HL-60 (cell line): ENCODE results near the gene MAST3.

Experiments used
- DNase-seq, 2 experiments: peaks; one replicate each; pipeline ENCODE4 v3.0.0-alpha.2; 2010 to 2020; ENCODE audit warnings: low read depth in 1 of 2, low spot score in 1 of 2
- H3K27ac ChIP-seq: fragments of 250-450 bp; sonication (Bioruptor Pico); replicated peaks from 2 replicates; pipeline ENCODE4 v1.5.1; 2020; ENCODE audit warnings: mild to moderate bottlenecking, moderate library complexity
- H3K27me3 ChIP-seq: fragments of 250-450 bp; sonication (Bioruptor Pico); 2 replicates; pipeline ENCODE4 v1.5.1; 2021; ENCODE audit warnings: mild to moderate bottlenecking, moderate library complexity; ENCODE audit not compliant: insufficient read depth, poor library complexity, severe bottlenecking
- H3K4me3 ChIP-seq: replicated peaks from 2 replicates; pipeline ENCODE4 v1.5.1; 2011; ENCODE audit warnings: mild to moderate bottlenecking, control low read depth, low read length; ENCODE audit not compliant: insufficient read depth
- GABPA ChIP-seq: IDR thresholded peaks from 2 replicates; pipeline ENCODE4 v1.6.1; 2012; ENCODE audit warnings: low read depth
- POLR2AphosphoS5 ChIP-seq: IDR thresholded peaks from 2 replicates; pipeline ENCODE4 v1.6.1; 2012; ENCODE audit warnings: low read depth
- SPI1 ChIP-seq: IDR thresholded peaks from 2 replicates; pipeline ENCODE4 v1.6.1; 2012; ENCODE audit warnings: low read depth, mild to moderate bottlenecking, borderline replicate concordance
- TF ChIP-seq, protein P1 (sequence below): IDR thresholded peaks from one replicate; pipeline ENCODE4 v1.5.1; 2011; ENCODE audit warnings: low read length, control low read depth, inconsistent platforms; ENCODE audit not compliant: insufficient read depth
- TF ChIP-seq, protein P2 (sequence below): IDR thresholded peaks from 2 replicates; pipeline ENCODE4 v1.6.1; 2012; ENCODE audit warnings: low read depth; ENCODE audit not compliant: insufficient replicate concordance

MAST3 gene

DNA sequence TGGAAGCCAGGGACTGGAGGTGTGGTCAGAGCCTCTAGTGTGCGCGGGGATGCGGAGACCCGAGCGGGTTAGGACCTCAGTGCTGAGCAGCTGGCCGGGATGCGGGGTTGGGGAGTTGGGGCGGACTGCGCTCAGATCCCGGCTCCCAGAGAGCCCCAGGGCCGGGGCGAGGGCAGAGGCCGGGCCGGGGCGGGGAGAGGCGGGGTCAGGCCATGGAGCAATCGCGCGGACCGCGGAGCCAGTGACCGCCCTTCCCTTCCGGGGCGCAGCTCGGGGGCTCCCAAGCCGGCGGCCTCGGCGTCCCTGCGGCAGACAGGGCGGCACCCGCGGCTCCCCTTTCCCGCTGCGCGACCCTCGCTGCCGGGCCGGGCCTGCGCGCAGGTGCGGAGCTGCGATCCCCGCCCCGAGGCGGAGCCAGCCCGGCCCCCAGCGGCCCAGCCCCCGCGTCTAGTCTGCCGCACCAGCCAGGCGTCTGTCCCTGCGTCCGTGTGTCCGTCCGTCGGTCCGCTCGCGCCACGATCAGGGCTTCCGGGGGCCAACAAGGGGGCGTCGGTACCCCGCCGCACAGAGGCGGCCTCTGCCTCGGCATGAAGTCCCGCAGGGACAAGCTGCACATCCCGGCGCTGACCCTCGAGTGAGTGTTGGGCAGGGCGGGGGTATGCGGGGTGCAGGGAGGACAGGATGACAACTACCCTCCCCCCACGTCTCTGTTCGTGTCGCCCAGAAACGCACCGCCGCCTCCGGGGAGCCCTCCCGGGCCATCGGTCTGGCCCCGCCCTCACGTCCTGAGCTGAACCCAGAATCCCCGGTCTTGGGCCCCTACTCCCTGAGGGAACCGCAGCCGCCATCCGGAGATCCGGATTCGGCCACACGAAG is 12.4 kb downstream of the MAST3 start:
- Histone ChIP-seq H3K27me3 (no peaks in the 10 kb centered on the region), H3K27ac (peak overlapping the region; percentile 88), H3K4me3 (peak overlapping the region; percentile 73)
- no peak for TF ChIP-seq SPI1
- no peak for TF ChIP-seq POLR2AphosphoS5
- no peak for TF ChIP-seq GABPA
- TF ChIP-seq, protein P1, sequence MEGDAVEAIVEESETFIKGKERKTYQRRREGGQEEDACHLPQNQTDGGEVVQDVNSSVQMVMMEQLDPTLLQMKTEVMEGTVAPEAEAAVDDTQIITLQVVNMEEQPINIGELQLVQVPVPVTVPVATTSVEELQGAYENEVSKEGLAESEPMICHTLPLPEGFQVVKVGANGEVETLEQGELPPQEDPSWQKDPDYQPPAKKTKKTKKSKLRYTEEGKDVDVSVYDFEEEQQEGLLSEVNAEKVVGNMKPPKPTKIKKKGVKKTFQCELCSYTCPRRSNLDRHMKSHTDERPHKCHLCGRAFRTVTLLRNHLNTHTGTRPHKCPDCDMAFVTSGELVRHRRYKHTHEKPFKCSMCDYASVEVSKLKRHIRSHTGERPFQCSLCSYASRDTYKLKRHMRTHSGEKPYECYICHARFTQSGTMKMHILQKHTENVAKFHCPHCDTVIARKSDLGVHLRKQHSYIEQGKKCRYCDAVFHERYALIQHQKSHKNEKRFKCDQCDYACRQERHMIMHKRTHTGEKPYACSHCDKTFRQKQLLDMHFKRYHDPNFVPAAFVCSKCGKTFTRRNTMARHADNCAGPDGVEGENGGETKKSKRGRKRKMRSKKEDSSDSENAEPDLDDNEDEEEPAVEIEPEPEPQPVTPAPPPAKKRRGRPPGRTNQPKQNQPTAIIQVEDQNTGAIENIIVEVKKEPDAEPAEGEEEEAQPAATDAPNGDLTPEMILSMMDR: no peak
- TF ChIP-seq, protein P2, sequence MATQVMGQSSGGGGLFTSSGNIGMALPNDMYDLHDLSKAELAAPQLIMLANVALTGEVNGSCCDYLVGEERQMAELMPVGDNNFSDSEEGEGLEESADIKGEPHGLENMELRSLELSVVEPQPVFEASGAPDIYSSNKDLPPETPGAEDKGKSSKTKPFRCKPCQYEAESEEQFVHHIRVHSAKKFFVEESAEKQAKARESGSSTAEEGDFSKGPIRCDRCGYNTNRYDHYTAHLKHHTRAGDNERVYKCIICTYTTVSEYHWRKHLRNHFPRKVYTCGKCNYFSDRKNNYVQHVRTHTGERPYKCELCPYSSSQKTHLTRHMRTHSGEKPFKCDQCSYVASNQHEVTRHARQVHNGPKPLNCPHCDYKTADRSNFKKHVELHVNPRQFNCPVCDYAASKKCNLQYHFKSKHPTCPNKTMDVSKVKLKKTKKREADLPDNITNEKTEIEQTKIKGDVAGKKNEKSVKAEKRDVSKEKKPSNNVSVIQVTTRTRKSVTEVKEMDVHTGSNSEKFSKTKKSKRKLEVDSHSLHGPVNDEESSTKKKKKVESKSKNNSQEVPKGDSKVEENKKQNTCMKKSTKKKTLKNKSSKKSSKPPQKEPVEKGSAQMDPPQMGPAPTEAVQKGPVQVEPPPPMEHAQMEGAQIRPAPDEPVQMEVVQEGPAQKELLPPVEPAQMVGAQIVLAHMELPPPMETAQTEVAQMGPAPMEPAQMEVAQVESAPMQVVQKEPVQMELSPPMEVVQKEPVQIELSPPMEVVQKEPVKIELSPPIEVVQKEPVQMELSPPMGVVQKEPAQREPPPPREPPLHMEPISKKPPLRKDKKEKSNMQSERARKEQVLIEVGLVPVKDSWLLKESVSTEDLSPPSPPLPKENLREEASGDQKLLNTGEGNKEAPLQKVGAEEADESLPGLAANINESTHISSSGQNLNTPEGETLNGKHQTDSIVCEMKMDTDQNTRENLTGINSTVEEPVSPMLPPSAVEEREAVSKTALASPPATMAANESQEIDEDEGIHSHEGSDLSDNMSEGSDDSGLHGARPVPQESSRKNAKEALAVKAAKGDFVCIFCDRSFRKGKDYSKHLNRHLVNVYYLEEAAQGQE: no peak
- peak in 1 of 2 experiments; percentile 42 for DNase-seq

DNA sequence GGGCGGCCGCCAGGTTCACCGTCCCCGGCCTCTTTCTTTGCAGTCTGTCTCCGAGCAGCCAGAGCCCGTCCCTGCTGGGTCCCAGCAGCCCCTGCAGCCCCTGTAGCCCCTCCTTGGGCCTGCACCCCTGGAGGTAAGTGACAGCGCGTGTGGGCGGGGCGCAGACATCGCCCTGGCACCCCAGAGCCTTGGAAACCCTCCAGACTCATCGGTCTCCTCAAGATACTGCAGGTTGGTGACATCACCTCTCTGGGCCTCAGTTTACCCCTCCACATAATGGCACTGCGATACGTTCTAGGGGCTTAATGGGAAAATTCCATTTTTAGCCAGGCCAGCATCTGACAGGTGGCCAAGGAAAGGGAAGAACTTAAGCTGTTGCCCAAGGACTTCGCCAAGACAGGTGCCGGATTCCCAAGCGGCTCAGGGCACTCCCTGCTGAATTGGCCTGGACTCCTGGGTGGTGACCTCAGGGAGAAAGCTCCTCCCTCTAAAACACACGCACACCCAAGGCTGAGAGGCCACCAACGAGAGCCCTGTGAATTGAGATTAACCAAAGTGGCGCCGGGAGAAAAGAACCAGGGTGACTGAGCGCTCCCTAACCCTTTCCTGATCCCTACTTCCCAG is 13.1 kb downstream of the MAST3 start:
- Histone ChIP-seq H3K4me3 (peak overlapping the region; percentile 73), H3K27ac (peak overlapping the region; percentile 73), H3K27me3 (no peaks in the 10 kb centered on the region)
- TF ChIP-seq GABPA (no peak), POLR2AphosphoS5 (no peak), SPI1 (no peak)
- TF ChIP-seq, protein P2: no peak
- TF ChIP-seq, protein P1: no peak
- no peak for DNase-seq

DNA sequence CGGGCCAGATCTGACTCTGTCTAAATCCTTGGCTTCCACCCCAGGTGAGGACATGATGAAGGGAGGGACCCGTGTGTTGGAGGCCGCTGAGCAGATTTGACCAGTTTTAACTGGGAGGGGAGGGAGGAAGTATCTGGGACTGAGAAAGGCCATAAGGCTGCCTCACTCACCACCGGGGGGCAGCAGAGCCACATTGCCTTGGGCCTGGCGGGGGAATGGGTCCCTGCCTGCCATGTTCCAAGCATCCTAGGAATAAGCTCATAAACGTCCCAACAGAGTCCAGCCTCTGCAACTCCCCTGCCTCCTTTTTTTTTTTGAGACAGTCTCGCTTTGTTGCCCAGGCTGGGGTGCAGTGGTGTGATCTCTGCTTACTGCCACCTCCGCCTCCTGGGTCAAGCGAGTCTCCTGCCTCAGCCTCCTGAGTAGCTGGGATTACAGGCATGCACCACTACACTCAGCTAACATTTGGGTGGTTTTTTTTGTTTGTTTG is 15.5 kb downstream of the MAST3 start:
- no peak overlapping the region for H3K4me3 ChIP-seq
- TF ChIP-seq POLR2AphosphoS5: no peak
- no peak for TF ChIP-seq GABPA
- TF ChIP-seq, protein P2: no peak
- peak; percentile 75 for TF ChIP-seq SPI1
- TF ChIP-seq, protein P1: peak; percentile 97
- H3K27me3 ChIP-seq: no peaks in the 10 kb centered on the region
- H3K27ac ChIP-seq: no peak overlapping the region
- peak in 1 of 2 experiments; percentile 89 for DNase-seq
